GM12801 (cell line): ENCODE data around the gene COL4A2.

Experiments used
- CTCF ChIP-seq: IDR thresholded peaks from one replicate; pipeline ENCODE4 v1.5.1; 2011; ENCODE audit warnings: control low read depth; ENCODE audit not compliant: insufficient read length; ENCODE audit errors: extremely low read depth

The COL4A2 gene

GRCh38 chr13:110309661-110310524 is 2.8 kb downstream of the COL4A2 start:
- no peak for TF ChIP-seq CTCF

- TF ChIP-seq CTCF = no peak
These were observed 3.7 kb downstream of the COL4A2 start for GRCh38 chr13:110310541-110311442.

- TF ChIP-seq CTCF = no peak
These were observed 4.6 kb downstream of the COL4A2 start for GRCh38 chr13:110311443-110312338.

GRCh38 chr13:110312339-110313031 is 5.4 kb downstream of the COL4A2 start:
- TF ChIP-seq CTCF = no peak

- TF ChIP-seq CTCF = no peak
These were observed 7.6 kb downstream of the COL4A2 start for GRCh38 chr13:110314516-110315245.

GRCh38 chr13:110316196-110316595 is 9.1 kb downstream of the COL4A2 start:
- TF ChIP-seq CTCF = no peak
